ENCODE results near the gene SORCS2.

SORCS2 gene

GRCh38 chr4:7379719-7380118 is 187.4 kb downstream of the SORCS2 start:
- no peak overlapping the region for H3K4me3 ChIP-seq (ENCODE audit: low read length)
- no peaks in the 10 kb centered on the region for H3K9me3 ChIP-seq (ENCODE audit: control insufficient read depth, insufficient read depth, low read length)
- TF ChIP-seq EZH2phosphoT487 (IDR thresholded peaks at IDR 0.05; ENCODE audit: borderline replicate concordance, low read length), result no peak
- no peak for TF ChIP-seq CTCF (IDR thresholded peaks at IDR 0.05; ENCODE audit: low read depth, low read length, poor library complexity, severe bottlenecking)
- no peak overlapping the region for H3K27ac ChIP-seq (ENCODE audit: low read depth, low read length)
- peaks cover 9% of the 10 kb centered on the region for H3K4me1 ChIP-seq (ENCODE audit: control insufficient read depth, low read length)
- no peaks in the 10 kb centered on the region for H3K9me2 ChIP-seq (replicated peaks; ENCODE audit: control insufficient read depth, low read length)
- no peaks in the 10 kb centered on the region for H3K79me2 ChIP-seq (ENCODE audit: control insufficient read depth, low read length)
- no peaks in the 10 kb centered on the region for H4K20me1 ChIP-seq (ENCODE audit: control insufficient read depth, insufficient read depth, low read depth, low read length)
- no peaks in the 10 kb centered on the region for H3F3A ChIP-seq (ENCODE audit: control insufficient read depth, insufficient read depth)
- H3K36me3 ChIP-seq (ENCODE audit: control insufficient read depth, low read length), result no peaks in the 10 kb centered on the region
- no peaks in the 10 kb centered on the region for H3K27me3 ChIP-seq (ENCODE audit: control insufficient read depth, low read length)
- no peak overlapping the region for H3K4me2 ChIP-seq (ENCODE audit: low read length)

- Histone ChIP-seq H3K27me3 (ENCODE audit: control insufficient read depth, low read length) (no peaks in the 10 kb centered on the region), H3K9me2 (replicated peaks; ENCODE audit: control insufficient read depth, low read length) (no peaks in the 10 kb centered on the region), H3K9me3 (ENCODE audit: control insufficient read depth, insufficient read depth, low read length) (peaks cover 8% of the 10 kb centered on the region; the same call in 1 of the 2 replicates), H4K20me1 (ENCODE audit: control insufficient read depth, insufficient read depth, low read depth, low read length) (no peaks in the 10 kb centered on the region), H3K27ac (ENCODE audit: low read depth, low read length) (no peak overlapping the region), H3K36me3 (ENCODE audit: control insufficient read depth, low read length) (no peaks in the 10 kb centered on the region), H3K4me3 (ENCODE audit: low read length) (no peak overlapping the region), H3K4me1 (ENCODE audit: control insufficient read depth, low read length) (peaks cover 9% of the 10 kb centered on the region), H3K79me2 (ENCODE audit: control insufficient read depth, low read length) (no peaks in the 10 kb centered on the region), H3F3A (ENCODE audit: control insufficient read depth, insufficient read depth) (no peaks in the 10 kb centered on the region), H3K4me2 (ENCODE audit: low read length) (no peak overlapping the region)
- TF ChIP-seq CTCF (IDR thresholded peaks at IDR 0.05; ENCODE audit: low read depth, low read length, poor library complexity, severe bottlenecking), result no peak
These were observed 189.0 kb downstream of the SORCS2 start for GRCh38 chr4:7381221-7381889.

- TF ChIP-seq EZH2phosphoT487 (IDR thresholded peaks at IDR 0.05; ENCODE audit: borderline replicate concordance, low read length) (no peak), CTCF (IDR thresholded peaks at IDR 0.05; ENCODE audit: low read depth, low read length, poor library complexity, severe bottlenecking) (no peak)
- Histone ChIP-seq H3K79me2 (ENCODE audit: control insufficient read depth, low read length) (no peaks in the 10 kb centered on the region), H3K27me3 (ENCODE audit: control insufficient read depth, low read length) (no peaks in the 10 kb centered on the region), H3K4me2 (ENCODE audit: low read length) (no peak overlapping the region), H4K20me1 (ENCODE audit: control insufficient read depth, insufficient read depth, low read depth, low read length) (no peaks in the 10 kb centered on the region), H3K27ac (ENCODE audit: low read depth, low read length) (no peak overlapping the region), H3K9me3 (ENCODE audit: control insufficient read depth, insufficient read depth, low read length) (peaks cover 8% of the 10 kb centered on the region; the same call in 1 of the 2 replicates), H3K4me3 (ENCODE audit: low read length) (no peak overlapping the region), H3F3A (ENCODE audit: control insufficient read depth, insufficient read depth) (no peaks in the 10 kb centered on the region), H3K36me3 (ENCODE audit: control insufficient read depth, low read length) (no peaks in the 10 kb centered on the region), H3K9me2 (replicated peaks; ENCODE audit: control insufficient read depth, low read length) (no peaks in the 10 kb centered on the region), H3K4me1 (ENCODE audit: control insufficient read depth, low read length) (peaks cover 9% of the 10 kb centered on the region)
These were observed 189.7 kb downstream of the SORCS2 start for GRCh38 chr4:7381890-7382633.

All from DOHH2 (cell line).